ENCODE data around the gene FDX1.
"Not testable (repeated sequence)": the region's sequence is repeated elsewhere in the genome, so short reads cannot be mapped to it uniquely, and the experiment has no call there.

The FDX1 gene

DNA sequence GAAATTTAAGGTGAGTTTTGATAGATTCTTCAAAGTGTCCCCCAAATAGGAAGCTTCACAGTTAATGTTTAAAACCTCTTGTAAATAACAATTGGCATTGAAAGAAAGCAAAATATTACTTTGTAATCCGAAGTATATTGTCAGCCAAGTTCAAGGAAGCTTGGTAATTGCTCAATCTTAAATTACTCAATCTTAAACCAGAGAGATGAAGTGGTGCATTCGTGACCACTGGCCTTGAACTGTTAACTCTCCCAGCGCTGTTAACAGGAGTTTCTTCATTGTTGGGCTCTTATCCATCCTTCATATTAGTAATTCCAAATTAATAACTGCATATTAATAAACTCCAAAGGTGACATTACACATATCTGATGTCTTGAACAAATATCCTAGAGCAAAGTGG is 20.6 kb upstream of the FDX1 start:
- Histone ChIP-seq H3K4me3 (ENCODE audit: low read length) (no peak overlapping the region), H3K4me2 (ENCODE audit: low read length) (no peak overlapping the region), H4K20me1 (ENCODE audit: insufficient read depth, low read length) (no peaks in the 10 kb centered on the region), H3K9me3 (ENCODE audit: insufficient read depth, low read length) (no peaks in the 10 kb centered on the region), H3K27me3 (ENCODE audit: low read depth, low read length) (no peaks in the 10 kb centered on the region; the same call in 1 of the 2 replicates), H3K27ac (ENCODE audit: low read length) (no peak overlapping the region), H3K9ac (ENCODE audit: low read length) (no peak overlapping the region), H3K36me3 (replicated peaks; ENCODE audit: low read depth, low read length) (no peaks in the 10 kb centered on the region), H2AFZ (ENCODE audit: low read depth, low read length) (no peak overlapping the region), H3K4me1 (ENCODE audit: low read length) (no peaks in the 10 kb centered on the region), H3K79me2 (ENCODE audit: low read length) (no peaks in the 10 kb centered on the region)
- TF ChIP-seq EZH2phosphoT487 (IDR thresholded peaks at IDR 0.05; ENCODE audit: low read depth), result no peak
- TF ChIP-seq, protein P1, sequence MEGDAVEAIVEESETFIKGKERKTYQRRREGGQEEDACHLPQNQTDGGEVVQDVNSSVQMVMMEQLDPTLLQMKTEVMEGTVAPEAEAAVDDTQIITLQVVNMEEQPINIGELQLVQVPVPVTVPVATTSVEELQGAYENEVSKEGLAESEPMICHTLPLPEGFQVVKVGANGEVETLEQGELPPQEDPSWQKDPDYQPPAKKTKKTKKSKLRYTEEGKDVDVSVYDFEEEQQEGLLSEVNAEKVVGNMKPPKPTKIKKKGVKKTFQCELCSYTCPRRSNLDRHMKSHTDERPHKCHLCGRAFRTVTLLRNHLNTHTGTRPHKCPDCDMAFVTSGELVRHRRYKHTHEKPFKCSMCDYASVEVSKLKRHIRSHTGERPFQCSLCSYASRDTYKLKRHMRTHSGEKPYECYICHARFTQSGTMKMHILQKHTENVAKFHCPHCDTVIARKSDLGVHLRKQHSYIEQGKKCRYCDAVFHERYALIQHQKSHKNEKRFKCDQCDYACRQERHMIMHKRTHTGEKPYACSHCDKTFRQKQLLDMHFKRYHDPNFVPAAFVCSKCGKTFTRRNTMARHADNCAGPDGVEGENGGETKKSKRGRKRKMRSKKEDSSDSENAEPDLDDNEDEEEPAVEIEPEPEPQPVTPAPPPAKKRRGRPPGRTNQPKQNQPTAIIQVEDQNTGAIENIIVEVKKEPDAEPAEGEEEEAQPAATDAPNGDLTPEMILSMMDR (IDR thresholded peaks at IDR 0.05; ENCODE audit: low read depth, low read length), result no peak

DNA sequence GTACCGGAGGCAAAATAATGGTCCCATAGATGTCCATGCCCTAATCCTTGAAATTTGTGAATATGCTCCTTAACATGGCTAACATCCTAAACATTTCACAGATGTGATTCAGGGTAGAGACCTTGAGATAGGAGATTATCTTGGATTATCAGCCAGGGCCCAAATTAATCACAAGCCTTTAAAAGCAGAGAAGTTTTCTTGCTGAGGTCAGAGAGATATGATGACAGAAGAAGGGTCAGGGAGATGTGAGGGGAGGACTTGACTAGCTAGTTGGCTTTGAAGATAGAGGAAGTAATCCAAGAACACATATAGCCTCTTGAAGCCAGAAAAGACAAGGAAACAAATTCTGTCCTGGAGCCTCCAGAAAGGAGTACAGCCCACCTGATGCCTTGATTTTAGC is 19.1 kb upstream of the FDX1 start:
- TF ChIP-seq, protein P1 (IDR thresholded peaks at IDR 0.05; ENCODE audit: low read depth, low read length), result no peak
- no peak for TF ChIP-seq EZH2phosphoT487 (IDR thresholded peaks at IDR 0.05; ENCODE audit: low read depth)

DNA sequence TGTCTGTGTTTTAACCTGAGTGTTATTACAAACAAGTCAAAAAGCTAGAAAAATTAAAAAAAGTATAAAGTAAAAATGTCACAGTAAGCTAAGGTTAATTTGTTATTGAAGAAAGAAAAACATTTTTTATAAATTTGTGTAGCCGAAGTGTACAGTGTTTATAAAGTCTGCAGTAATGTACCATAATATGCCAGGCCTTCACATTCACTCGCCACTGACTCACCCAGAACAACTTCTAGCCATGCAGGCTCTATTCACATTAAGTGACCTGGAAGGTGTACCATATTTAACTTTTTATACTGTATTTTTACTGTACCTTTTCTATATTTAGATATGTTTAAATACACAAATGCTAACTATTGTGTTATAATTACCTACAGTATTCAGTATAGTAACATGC is 14.7 kb upstream of the FDX1 start:
- Histone ChIP-seq H3K9me3 (ENCODE audit: insufficient read depth, low read length) (no peaks in the 10 kb centered on the region), H3K36me3 (replicated peaks; ENCODE audit: low read depth, low read length) (no peaks in the 10 kb centered on the region), H3K27ac (ENCODE audit: low read length) (no peak overlapping the region), H3K4me3 (ENCODE audit: low read length) (no peak overlapping the region), H2AFZ (ENCODE audit: low read depth, low read length) (no peak overlapping the region), H4K20me1 (ENCODE audit: insufficient read depth, low read length) (no peaks in the 10 kb centered on the region), H3K79me2 (ENCODE audit: low read length) (no peaks in the 10 kb centered on the region), H3K9ac (ENCODE audit: low read length) (no peak overlapping the region), H3K4me1 (ENCODE audit: low read length) (no peaks in the 10 kb centered on the region), H3K4me2 (ENCODE audit: low read length) (no peak overlapping the region), H3K27me3 (ENCODE audit: low read depth, low read length) (no peaks in the 10 kb centered on the region)
- no peak for TF ChIP-seq EZH2phosphoT487 (IDR thresholded peaks at IDR 0.05; ENCODE audit: low read depth)
- TF ChIP-seq, protein P1 (IDR thresholded peaks at IDR 0.05; ENCODE audit: low read depth, low read length), result no peak

More for the DNA sequence above, 19.1 kb upstream of the FDX1 start:
- no peaks in the 10 kb centered on the region for H3K79me2 ChIP-seq (ENCODE audit: low read length)
- H3K27ac ChIP-seq (ENCODE audit: low read length), result no peak overlapping the region
- no peak overlapping the region for H2AFZ ChIP-seq (ENCODE audit: low read depth, low read length)
- H3K4me3 ChIP-seq (ENCODE audit: low read length), result no peak overlapping the region
- H3K4me2 ChIP-seq (ENCODE audit: low read length), result no peak overlapping the region
- H3K9ac ChIP-seq (ENCODE audit: low read length), result no peak overlapping the region
- H4K20me1 ChIP-seq (ENCODE audit: insufficient read depth, low read length), result no peaks in the 10 kb centered on the region
- no peaks in the 10 kb centered on the region for H3K4me1 ChIP-seq (ENCODE audit: low read length)
- H3K36me3 ChIP-seq (replicated peaks; ENCODE audit: low read depth, low read length), result no peaks in the 10 kb centered on the region
- H3K9me3 ChIP-seq (ENCODE audit: insufficient read depth, low read length), result no peaks in the 10 kb centered on the region
- no peaks in the 10 kb centered on the region; the same call in 1 of the 2 replicates for H3K27me3 ChIP-seq (ENCODE audit: low read depth, low read length)

DNA sequence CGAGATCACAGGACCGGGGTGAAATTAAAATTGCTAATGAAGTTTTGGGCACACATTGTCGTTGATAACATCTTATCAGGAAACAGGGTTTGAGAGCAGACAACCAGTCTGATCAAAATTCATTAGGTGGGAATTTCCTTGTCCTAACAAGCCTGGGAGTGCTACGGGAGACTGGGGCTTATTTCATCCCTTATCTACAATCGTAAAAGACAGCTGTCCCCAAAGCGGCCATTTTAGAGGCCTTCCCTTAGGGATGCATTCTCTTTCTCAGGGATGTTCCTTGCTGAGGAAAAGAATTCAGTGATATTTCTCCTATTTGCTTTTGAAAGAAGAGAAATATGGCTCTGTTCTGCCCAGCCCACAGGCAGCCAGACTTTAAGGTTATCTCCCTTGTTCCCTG is 8.1 kb upstream of the FDX1 start:
- not testable (repeated sequence) for H3K9me3 ChIP-seq (ENCODE audit: insufficient read depth, low read length); H3K79me2 ChIP-seq (ENCODE audit: low read length); H3K27me3 ChIP-seq (ENCODE audit: low read depth, low read length); H3K4me1 ChIP-seq (ENCODE audit: low read length); H3K9ac ChIP-seq (ENCODE audit: low read length); H3K4me3 ChIP-seq (ENCODE audit: low read length); H2AFZ ChIP-seq (ENCODE audit: low read depth, low read length); H4K20me1 ChIP-seq (ENCODE audit: insufficient read depth, low read length); H3K4me2 ChIP-seq (ENCODE audit: low read length); H3K36me3 ChIP-seq (replicated peaks; ENCODE audit: low read depth, low read length); H3K27ac ChIP-seq (ENCODE audit: low read length)

All from OCI-LY3 (cell line).